ENCODE data around the gene FAM53A.

FAM53A gene

GRCh38 chr4:1615786-1616556, 68.1 kb downstream of the FAM53A start:
- Histone ChIP-seq H3K4me3 (no peak overlapping the region), H3K9me3 (no peaks in the 10 kb centered on the region), H3K4me1 (no peaks in the 10 kb centered on the region), H3K27me3 (ENCODE audit: low read depth) (no peaks in the 10 kb centered on the region), H3K36me3 (replicated peaks) (no peaks in the 10 kb centered on the region)
- no peak for DNase-seq (ENCODE audit: low spot score in 2 of 2)
- in situ Hi-C loops (cut with MboI; ENCODE audit: low sequenced_read_pairs): no loop called here

DNA sequence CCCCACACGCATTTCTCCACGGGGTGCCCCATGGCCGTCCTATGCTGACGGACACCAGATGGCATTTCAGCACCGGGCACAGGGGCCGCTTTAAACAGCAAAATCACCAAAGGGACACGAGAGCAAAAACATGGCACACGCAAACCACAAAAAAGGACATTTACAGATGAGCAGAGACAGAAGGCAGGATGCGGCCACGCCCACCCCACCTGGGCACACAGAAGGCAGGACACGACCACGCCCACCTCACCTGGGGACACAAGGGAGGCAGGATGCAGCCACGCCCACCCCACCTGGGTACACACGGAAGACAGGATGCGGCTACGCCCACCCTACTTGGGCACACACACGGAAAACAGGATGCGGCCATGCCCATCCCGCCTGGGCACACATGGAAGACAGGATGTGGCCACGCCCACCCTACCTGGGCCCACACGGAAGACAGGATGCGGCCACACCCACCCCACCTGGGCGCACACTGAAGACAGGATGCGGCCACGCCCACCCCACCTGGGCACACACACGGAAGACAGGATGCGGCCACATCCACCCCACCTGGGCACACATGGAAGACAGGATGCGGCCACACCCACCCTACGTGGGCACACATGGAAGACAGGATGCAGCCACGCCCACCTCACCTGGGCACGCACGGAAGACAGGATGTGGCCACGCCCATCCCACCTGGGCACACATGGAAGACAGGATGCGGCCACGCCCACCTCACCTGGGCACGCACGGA, 69.1 kb downstream of the FAM53A start:
- Histone ChIP-seq H3K4me1 (no peaks in the 10 kb centered on the region), H3K27me3 (ENCODE audit: low read depth) (no peaks in the 10 kb centered on the region), H3K9me3 (no peaks in the 10 kb centered on the region), H3K36me3 (replicated peaks) (no peaks in the 10 kb centered on the region), H3K4me3 (no peak overlapping the region)
- no peak for DNase-seq (ENCODE audit: low spot score in 2 of 2)
- in situ Hi-C loops (cut with MboI; ENCODE audit: low sequenced_read_pairs): no loop called here

DNA sequence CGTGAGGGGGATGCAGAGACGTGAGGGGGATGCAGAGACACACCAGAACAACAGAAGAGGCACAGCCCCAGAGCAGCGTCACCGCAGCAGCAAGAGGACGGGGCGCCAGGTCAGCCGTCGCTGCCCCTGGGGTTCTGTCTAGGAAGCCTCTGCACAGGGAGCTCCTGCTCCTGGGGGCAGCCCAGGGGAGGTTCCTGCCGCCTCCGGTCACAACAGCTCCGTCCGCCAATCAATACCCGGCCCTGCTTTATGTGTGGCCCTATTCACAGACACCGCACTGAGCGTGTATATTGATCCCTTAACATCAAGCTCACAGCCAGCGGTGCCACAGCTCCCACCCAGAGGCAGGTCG, 69.6 kb downstream of the FAM53A start:
- no peaks in the 10 kb centered on the region for H3K27me3 ChIP-seq (ENCODE audit: low read depth)
- in situ Hi-C loops (cut with MboI; ENCODE audit: low sequenced_read_pairs): no loop called here
- H3K9me3 ChIP-seq: no peaks in the 10 kb centered on the region
- DNase-seq (ENCODE audit: low spot score in 2 of 2): no peak
- H3K4me3 ChIP-seq: no peak overlapping the region
- H3K4me1 ChIP-seq: no peaks in the 10 kb centered on the region
- no peaks in the 10 kb centered on the region for H3K36me3 ChIP-seq (replicated peaks)

DNA sequence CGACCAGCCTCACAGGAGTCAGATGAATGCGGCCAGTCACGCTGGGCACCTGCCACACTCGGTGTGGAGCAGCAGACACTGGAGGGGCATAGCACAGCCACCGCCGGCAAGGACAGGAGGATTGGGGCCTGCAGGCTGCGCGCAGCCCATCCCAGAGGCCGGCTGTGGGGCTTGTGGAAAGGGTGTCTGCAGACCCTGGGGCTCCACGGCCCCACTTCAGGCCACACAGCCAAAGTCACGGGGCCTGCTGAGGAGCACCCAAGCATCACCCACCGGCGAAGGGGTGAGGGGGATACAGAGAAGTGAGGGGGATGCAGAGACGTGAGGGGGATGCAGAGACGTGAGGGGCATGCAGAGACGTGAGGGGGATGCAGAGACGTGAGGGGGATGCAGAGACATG, 70.1 kb downstream of the FAM53A start:
- no peak overlapping the region for H3K4me3 ChIP-seq
- no peaks in the 10 kb centered on the region for H3K9me3 ChIP-seq
- H3K4me1 ChIP-seq: no peaks in the 10 kb centered on the region
- H3K27me3 ChIP-seq (ENCODE audit: low read depth): no peaks in the 10 kb centered on the region
- in situ Hi-C loops (cut with MboI; ENCODE audit: low sequenced_read_pairs): no loop called here
- no peaks in the 10 kb centered on the region for H3K36me3 ChIP-seq (replicated peaks)
- no peak for DNase-seq (ENCODE audit: low spot score in 2 of 2)

- no peak for DNase-seq (ENCODE audit: low spot score in 2 of 2)
- H3K4me1 ChIP-seq: no peaks in the 10 kb centered on the region
- no peaks in the 10 kb centered on the region for H3K27me3 ChIP-seq (ENCODE audit: low read depth)
- H3K4me3 ChIP-seq: no peak overlapping the region
- no peaks in the 10 kb centered on the region for H3K36me3 ChIP-seq (replicated peaks)
- in situ Hi-C loops (cut with MboI; ENCODE audit: low sequenced_read_pairs): no loop called here
- H3K9me3 ChIP-seq: no peaks in the 10 kb centered on the region
Observed at GRCh38 chr4:1613099-1613495, 71.0 kb downstream of the FAM53A start.

- in situ Hi-C loops (cut with MboI; ENCODE audit: low sequenced_read_pairs): no loop called here
- Histone ChIP-seq H3K4me1 (no peaks in the 10 kb centered on the region), H3K36me3 (replicated peaks) (no peaks in the 10 kb centered on the region), H3K9me3 (no peaks in the 10 kb centered on the region), H3K27me3 (ENCODE audit: low read depth) (no peaks in the 10 kb centered on the region), H3K4me3 (no peak overlapping the region)
- DNase-seq (ENCODE audit: low spot score in 2 of 2): no peak
Observed at GRCh38 chr4:1612278-1613098, 71.6 kb downstream of the FAM53A start.

DNA sequence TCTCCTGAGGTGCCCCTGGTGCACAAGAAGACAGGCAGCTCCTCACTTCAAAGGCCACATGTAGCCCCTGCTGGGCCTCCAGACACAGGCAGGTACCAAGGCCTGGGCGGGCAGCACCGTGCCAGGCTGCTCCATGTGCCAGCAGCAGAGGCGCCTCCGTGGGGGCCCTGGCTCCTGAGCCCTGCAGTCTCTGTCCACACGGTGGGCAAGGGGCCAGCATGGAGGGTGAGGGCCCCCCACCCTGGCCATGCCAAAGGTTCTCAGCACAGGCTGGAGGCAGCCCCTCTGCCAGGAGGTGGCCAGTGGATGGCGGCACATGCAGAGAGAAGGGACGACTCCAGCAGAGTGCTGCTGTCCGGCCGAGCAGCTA, 72.6 kb downstream of the FAM53A start:
- in situ Hi-C loops (cut with MboI; ENCODE audit: low sequenced_read_pairs): no loop called here
- Histone ChIP-seq H3K9me3 (no peaks in the 10 kb centered on the region), H3K4me3 (no peak overlapping the region), H3K36me3 (replicated peaks) (no peaks in the 10 kb centered on the region), H3K27me3 (ENCODE audit: low read depth) (no peaks in the 10 kb centered on the region), H3K4me1 (no peaks in the 10 kb centered on the region)
- DNase-seq (ENCODE audit: low spot score in 2 of 2): no peak

DNA sequence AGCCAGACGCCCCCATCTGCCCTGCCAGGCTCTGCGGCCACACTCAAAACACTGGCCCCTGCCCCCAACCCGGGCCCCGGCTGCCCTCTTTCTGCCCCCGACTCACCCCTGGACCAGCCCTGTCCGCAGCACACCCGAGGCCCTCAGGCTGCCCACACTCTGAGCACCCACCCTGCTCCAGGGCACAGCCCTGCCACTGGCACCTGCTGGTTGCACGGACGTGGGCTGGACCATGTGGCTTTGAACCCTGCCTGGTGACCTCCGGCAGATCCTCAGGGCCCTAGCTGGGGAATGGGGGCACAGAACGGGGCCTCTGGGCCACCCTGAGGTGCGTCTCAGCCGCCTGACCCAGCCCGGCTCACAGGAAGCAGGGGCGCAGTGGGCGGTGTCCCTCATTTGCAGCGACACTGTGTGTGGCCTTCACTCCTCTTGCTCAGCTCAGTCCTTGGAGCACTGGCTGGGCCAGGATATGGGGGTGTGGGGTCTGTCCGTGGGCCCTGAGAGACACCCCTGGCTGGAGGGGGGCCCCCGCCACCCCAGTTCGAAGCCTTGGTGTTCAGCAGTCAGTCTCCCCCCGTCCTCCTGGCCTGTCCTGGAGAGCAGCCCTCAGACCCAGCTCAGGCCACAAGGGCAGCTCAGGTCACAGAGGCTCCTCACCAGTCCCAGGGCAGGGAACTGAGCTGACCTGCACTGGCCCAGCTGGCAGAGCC, 73.2 kb downstream of the FAM53A start:
- in situ Hi-C loops (cut with MboI; ENCODE audit: low sequenced_read_pairs): no loop called here
- Histone ChIP-seq H3K4me3 (no peak overlapping the region), H3K4me1 (no peaks in the 10 kb centered on the region), H3K9me3 (no peaks in the 10 kb centered on the region), H3K27me3 (ENCODE audit: low read depth) (no peaks in the 10 kb centered on the region), H3K36me3 (replicated peaks) (no peaks in the 10 kb centered on the region)
- no peak for DNase-seq (ENCODE audit: low spot score in 2 of 2)

- H3K4me3 ChIP-seq: no peak overlapping the region
- H3K9me3 ChIP-seq: no peaks in the 10 kb centered on the region
- H3K36me3 ChIP-seq (replicated peaks): no peaks in the 10 kb centered on the region
- no peak for DNase-seq (ENCODE audit: low spot score in 2 of 2)
- H3K27me3 ChIP-seq (ENCODE audit: low read depth): peaks cover 1% of the 10 kb centered on the region; the same call in 1 of the 2 replicates
- in situ Hi-C loops (cut with MboI; ENCODE audit: low sequenced_read_pairs): no loop called here
- no peaks in the 10 kb centered on the region for H3K4me1 ChIP-seq
Observed at GRCh38 chr4:1609901-1610790, 74.0 kb downstream of the FAM53A start.

DNA sequence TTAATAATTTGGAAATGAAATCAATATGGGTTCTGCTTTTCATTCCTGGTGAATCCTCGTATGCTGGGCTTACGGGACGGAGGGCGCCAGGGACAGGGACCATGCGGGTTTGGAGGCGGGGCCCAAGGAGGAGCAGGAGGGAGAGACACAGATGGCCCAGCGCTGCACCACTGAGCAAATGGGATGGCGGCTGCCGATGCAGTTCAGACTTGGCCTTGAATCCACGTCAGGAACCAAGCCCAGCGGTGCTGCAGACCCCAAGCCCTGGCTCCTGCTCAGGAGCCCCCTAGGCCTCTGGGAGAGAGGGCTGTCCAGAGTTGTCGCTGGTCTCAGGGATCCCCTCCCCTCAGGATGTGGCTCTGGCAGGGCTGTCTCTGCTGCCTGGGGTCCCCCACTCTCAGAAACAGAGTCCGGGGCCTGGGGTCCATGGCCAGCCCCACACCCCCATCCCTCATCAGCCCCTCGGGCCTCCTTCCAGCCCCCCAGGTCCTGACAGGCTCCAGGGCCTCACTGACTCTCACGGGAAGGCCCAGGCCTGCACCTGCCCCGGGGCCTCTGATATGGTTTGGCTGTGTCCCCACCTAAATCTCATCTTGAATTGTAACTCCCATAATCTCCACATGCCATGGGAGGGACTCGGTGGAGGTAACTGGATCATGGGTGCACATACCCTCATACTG, 75.2 kb downstream of the FAM53A start:
- in situ Hi-C loops (cut with MboI; ENCODE audit: low sequenced_read_pairs): no loop called here
- no peak for DNase-seq (ENCODE audit: low spot score in 2 of 2)

GRCh38 chr4:1608196-1608820, 75.8 kb downstream of the FAM53A start:
- Histone ChIP-seq H3K4me3 (no peak overlapping the region), H3K9me3 (no peaks in the 10 kb centered on the region), H3K36me3 (replicated peaks) (no peaks in the 10 kb centered on the region), H3K27me3 (ENCODE audit: low read depth) (peaks cover 18% of the 10 kb centered on the region; the same call in 1 of the 2 replicates), H3K4me1 (no peaks in the 10 kb centered on the region)
- DNase-seq (ENCODE audit: low spot score in 2 of 2): no peak
- in situ Hi-C loops (cut with MboI; ENCODE audit: low sequenced_read_pairs): no loop called here

More for the DNA sequence above, 75.2 kb downstream of the FAM53A start:
- Histone ChIP-seq H3K4me1 (no peaks in the 10 kb centered on the region), H3K36me3 (replicated peaks) (no peaks in the 10 kb centered on the region), H3K9me3 (no peaks in the 10 kb centered on the region), H3K4me3 (no peak overlapping the region), H3K27me3 (ENCODE audit: low read depth) (peaks cover 12% of the 10 kb centered on the region; the same call in 1 of the 2 replicates)
